Cortex of kidney (tissue), 1 donor: ENCODE measurements around the gene PMEPA1.

Experiments used
- DNase-seq: peaks from one replicate; lab custom pipeline; 2025; lab: John Stamatoyannopoulos, UW

Gene PMEPA1

DNA sequence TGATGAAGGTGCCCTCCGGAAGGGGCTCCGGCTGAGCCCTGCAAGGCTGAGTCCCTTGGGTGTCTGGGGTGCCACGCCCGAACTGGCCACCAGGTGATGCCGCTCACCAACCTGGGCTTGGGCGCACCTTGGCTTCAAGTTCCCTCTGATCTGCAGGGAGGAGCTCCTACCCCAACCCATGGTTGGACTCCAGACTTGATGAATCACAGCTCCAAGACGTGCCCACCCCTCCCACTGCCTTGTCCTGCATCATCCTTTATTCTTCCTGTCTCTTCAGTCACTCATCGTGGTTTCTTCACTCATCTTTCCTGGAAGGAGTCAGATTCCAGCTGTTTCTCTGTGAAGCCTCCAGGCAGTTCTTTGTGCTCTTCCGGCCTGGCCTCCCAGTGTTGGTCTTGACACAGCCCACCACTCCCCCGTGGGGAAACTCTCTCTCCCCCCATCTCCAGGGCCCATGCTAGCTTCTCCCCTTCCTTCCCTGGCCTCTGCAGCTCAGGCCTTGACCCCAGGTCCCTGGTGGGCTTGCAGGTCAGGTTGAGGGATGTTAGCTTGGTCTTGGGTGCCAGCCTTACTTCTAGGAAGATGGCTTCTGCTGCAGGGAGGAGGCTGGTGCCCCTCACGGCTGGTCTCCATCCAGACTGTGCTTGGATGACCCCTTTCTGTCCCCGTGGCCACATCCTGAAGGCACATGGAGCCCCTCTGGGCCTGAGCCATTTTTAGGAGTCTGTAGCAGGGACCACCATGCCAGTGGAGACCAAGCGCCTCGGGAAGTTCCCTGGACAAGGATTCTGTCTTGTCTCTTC lies 87.0 kb downstream of the PMEPA1 start:
- DNase-seq, result no peak

DNA sequence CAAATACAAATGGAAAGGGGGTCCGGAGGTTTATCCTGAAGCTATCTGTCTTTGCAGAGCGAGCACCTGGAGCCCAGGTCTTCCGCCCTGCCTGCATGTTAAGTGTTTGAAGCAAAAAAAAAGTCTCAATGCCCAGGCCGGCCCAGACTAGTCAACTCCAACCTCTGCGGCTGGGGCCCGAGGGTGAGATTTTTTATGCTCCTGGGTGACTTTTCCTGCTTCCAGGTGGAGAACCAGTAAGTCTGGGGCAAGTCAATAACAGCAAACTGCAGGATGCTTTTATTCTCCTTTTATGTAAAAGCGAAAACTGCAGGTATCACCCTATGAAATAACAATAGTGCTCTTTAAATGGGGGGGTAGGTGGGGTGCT lies 87.6 kb downstream of the PMEPA1 start:
- no peak for DNase-seq

- no peak for DNase-seq
These were observed 88.2 kb downstream of the PMEPA1 start for GRCh38 chr20:57621421-57622200.

- DNase-seq, result no peak
These were observed 88.8 kb downstream of the PMEPA1 start for GRCh38 chr20:57620999-57621398.

GRCh38 chr20:57620274-57620990 lies 89.4 kb downstream of the PMEPA1 start, which contains the start of gene ZBP1:
TSS of gene ZBP1 (minus strand) at chr20:57620426. CDS start at chr20:57620295, 131 bp downstream.
- no peak for DNase-seq

GRCh38 chr20:57619051-57619831 lies 90.6 kb downstream of the PMEPA1 start:
- no peak for DNase-seq

- no peak for DNase-seq
These were observed 91.1 kb downstream of the PMEPA1 start for GRCh38 chr20:57618764-57619050.

GRCh38 chr20:57618091-57618763 lies 91.6 kb downstream of the PMEPA1 start:
- no peak for DNase-seq

DNA sequence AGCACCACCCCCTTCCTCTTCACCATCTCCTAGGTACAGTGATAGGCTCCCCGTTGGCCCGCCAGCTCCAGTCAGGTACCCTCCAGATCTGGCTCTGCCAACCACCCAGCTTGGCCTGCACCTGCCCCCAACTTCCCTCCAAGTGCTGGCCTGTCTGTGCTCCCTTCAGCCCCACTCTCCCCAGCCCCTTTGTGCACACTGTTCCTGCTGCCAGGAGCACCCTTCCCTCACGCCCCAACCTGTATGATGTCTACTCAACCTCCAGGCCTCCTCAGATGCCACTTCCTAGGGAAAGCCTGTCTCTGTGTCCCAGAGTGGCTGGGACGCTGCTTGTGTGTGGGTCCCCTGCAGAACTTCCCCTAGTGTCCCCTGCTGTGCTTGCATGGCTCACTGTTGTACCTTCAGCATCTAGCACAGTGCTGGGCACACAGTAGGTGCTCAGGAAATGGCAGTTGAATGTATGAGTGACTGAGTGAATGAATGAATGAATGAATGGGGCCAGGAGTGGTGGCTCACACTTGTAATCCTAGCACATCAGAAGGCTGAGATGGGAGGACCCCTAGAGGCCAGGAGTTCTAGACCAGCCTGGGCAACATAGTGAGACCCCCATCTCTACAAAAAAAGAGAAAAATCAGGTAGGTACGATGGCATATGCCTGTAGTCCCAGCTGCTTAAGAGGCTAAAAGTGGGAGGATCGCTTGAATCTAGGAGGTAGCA lies 92.6 kb downstream of the PMEPA1 start:
- no peak for DNase-seq

DNA sequence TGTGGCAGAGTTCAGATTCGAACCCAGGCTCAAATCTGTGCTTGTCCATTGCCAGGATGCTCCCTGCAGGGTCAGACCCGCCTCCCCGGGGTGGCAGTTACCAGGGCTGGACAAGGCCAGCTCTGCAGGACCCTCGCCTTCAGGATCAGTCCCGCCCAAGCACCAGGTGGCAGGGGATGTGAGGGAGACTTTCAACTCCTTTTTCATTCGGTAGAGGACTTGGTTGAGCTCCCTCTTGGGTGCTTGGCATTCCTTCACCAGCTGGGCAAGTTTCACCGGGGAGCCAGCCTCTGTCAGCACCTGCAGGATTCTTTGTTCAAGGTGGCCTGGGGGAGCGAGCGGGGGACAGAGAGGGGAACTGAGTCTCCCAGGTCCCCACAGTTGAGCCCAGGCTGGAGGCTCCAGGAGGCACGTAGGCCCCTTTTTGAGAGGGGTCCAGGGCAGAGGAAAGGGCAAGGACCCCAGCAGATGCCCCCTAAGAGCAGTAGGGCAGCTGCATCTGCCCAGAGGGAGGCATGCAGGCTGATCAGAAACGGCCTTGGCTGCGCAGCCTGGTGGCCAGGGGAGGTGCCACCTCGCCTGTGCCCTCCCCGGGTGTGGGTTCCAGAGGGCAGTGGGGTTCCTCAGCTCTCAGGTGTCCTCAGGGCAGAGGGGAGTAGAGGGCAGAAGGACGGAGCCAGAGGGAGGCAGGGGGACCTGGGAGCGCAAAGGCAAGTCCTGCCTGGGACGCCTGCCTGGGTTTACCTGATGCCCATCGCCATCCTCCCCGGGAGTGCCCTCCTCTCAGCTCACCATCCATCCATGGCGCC lies 93.5 kb downstream of the PMEPA1 start:
- no peak for DNase-seq

DNA sequence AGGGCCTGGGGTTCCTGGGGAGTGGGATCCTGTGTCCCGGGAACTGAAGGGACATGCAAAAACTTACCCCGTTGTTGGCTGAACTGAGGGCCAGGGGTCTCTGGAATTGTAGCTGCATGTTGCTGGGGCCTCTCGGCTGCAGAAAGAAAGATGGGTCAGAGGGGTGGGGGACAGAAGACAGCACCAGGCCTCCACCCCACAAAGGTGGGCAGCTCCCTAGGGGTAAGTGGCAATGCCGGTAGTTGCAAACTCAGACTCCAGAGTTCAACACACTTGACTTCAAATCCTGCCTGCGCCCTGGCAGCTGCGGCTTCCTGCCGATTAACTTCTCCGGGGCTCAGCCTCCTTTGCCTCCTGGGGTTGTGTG lies 94.4 kb downstream of the PMEPA1 start:
- DNase-seq, result no peak

DNA sequence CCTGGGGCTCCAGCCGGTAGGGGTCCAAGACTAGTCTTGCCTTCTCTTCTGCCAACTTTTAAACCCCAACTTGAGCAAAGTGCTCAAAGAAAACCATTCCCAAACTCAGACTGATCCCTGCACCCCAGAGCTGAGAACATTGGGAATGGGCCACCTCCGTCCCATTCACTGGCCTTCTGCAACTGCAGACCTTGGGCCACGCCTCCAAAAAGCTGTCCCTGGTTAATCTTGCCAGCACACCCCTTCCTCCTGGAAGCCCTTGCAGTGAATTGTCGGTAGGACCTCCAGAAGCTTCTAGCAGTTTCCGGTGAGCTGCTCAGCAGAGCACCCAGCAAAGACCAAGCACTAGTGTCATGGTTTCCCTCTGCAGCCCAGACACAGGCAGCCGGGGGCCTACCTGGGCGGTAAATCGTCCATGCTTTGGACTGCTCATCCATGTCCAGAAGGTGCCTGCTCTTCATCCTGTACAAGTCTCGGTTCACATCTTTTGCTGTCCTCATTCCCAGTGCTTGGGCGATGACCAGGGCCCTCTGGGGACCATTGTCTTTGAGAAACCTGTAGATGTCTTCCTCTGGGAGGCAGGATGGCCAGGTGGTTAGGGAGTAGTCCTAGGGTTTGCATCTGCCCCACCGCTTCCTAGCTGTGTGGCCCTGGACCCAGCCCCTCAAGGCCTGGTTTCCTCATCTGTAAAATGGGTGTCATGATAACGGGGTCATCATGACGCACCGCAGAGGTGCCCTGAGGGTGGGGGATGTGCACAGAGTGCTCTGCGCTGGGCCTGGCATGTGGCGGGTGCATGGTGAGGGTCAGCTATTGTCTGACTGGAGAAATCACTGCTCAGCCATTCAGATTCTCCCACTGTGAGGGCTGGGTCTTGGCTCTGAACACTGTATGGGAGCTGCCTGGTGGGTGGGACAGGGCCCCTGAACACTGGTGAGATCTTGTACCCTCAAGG lies 95.0 kb downstream of the PMEPA1 start:
- DNase-seq, result no peak

DNA sequence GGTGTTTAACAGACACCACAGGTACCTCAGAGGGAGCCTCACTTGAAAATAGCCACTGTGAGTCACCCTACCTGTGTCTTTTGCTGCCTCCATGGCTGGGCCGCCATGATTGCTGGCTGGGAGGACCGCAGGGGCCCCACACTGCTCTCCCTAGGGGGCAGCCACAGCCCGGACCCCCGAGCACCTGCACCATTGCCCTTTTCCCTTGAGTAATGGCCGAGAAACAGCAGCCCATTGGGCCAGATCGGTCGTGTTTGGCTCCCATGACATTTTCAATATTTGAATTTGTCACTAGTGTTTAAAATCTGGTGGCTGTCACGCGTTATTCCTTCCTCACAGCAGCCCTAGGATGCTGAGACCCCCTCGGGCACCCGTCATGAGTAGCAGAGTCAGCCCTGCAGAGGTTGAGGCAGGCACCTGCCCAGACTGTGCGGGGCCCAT lies 96.3 kb downstream of the PMEPA1 start:
- DNase-seq, result no peak

GRCh38 chr20:57612916-57613315 lies 96.9 kb downstream of the PMEPA1 start:
- DNase-seq, result no peak

GRCh38 chr20:57612436-57612835 lies 97.4 kb downstream of the PMEPA1 start:
- DNase-seq, result no peak

DNA sequence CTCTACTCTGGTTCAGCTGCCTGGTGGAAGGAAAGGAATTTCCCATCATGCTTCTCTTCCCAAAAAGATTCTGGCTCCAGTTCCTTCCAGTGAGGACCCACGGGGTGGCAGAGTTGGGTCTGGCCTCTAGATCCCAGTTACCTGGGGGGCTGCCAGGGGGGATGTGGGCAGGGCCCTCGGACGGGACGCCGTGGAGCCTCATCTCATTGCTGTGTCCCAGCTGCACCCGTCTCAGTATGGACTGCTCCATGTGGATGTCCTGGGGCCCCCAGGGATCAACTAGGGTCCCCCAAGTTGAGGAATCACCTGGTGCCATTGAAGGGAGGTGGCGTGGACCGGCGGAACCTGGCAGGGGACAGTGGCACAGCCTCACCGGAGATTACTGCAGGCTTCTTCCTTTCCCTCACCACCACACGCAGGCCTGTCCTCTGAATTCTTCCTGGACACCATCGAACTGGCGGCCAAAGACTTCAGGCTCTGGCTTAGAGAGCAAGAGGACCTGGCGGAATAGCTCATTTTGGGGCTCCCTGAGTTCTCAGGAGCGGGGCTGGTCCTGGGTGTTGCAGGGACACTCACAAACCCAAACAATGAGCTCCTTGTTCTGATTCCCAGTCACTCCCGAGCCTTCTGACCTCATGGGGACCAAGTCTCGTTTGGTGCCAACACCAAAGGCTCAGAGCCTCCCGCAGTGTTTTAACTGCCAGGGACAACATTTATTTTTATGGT lies 98.1 kb downstream of the PMEPA1 start:
- DNase-seq, result no peak

- DNase-seq, result no peak
These were observed 99.4 kb downstream of the PMEPA1 start for GRCh38 chr20:57610261-57610952.

- no peak for DNase-seq
These were observed 100.0 kb downstream of the PMEPA1 start for GRCh38 chr20:57609842-57610167.
